ENCODE results near the gene SYTL2. TPM values are rescaled to one million over a fixed set of nuclear protein-coding genes. Genes with fewer than 3 reads are reported as not detected.

SYTL2 gene
- total RNA-seq, 1 experiment from 2014 or later = 132 TPM

GRCh38 chr11:85746670-85747069, 64.3 kb downstream of the SYTL2 start:
- ChIA-PET CTCF (no interaction called here), POLR2A (no interaction called here)
- in situ Hi-C loops (cut with HindIII; ENCODE audit: low pct_unique_long_range_greater_than_20kb, low sequenced_read_pairs) (no loop called here), intact Hi-C loops (cut with micrococcal nuclease; ENCODE audit: unreplicated experiment) (no loop called here)
- TF ChIP-seq REST (IDR thresholded peaks at IDR 0.05; ENCODE audit: insufficient read depth in 1 of 2, low read depth in 2 of 2, low read length in 1 of 2) (no peak), POLR2AphosphoS5 (IDR thresholded peaks at IDR 0.05; ENCODE audit: low read depth, low read length) (no peak), TCF7L2 (IDR thresholded peaks at IDR 0.05; ENCODE audit: low read depth, low read length) (no peak), SIN3A (IDR thresholded peaks at IDR 0.05; ENCODE audit: borderline replicate concordance, insufficient read depth, low read depth, low read length) (no peak)
- TF ChIP-seq, protein P1, sequence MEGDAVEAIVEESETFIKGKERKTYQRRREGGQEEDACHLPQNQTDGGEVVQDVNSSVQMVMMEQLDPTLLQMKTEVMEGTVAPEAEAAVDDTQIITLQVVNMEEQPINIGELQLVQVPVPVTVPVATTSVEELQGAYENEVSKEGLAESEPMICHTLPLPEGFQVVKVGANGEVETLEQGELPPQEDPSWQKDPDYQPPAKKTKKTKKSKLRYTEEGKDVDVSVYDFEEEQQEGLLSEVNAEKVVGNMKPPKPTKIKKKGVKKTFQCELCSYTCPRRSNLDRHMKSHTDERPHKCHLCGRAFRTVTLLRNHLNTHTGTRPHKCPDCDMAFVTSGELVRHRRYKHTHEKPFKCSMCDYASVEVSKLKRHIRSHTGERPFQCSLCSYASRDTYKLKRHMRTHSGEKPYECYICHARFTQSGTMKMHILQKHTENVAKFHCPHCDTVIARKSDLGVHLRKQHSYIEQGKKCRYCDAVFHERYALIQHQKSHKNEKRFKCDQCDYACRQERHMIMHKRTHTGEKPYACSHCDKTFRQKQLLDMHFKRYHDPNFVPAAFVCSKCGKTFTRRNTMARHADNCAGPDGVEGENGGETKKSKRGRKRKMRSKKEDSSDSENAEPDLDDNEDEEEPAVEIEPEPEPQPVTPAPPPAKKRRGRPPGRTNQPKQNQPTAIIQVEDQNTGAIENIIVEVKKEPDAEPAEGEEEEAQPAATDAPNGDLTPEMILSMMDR (IDR thresholded peaks at IDR 0.05) = no peak
- no peak overlapping the region for H3K27ac ChIP-seq (ENCODE audit: low read length)
- H3K4me3 ChIP-seq (ENCODE audit: low read depth in 2 of 2, low read length in 2 of 2) = no peak overlapping the region
- peaks cover under 1% of the 10 kb centered on the region; the same call in 1 of the 2 replicates for H3K4me1 ChIP-seq (ENCODE audit: control insufficient read depth, insufficient read depth, low read length)
- DNase-seq (ENCODE audit: low read depth, low spot score) = no peak
- no peaks in the 10 kb centered on the region for H3K9me3 ChIP-seq (ENCODE audit: control insufficient read depth, insufficient read depth, low read depth, low read length)
- H3K36me3 ChIP-seq (ENCODE audit: control insufficient read depth, insufficient read depth, low read length) = no peaks in the 10 kb centered on the region
- BruUV-seq (replicated peaks) = no TSS peak
- no peaks in the 10 kb centered on the region for H3K27me3 ChIP-seq (ENCODE audit: control insufficient read depth, insufficient read depth, low read length)
- no peak for ATAC-seq

GRCh38 chr11:85745626-85746025, 65.3 kb downstream of the SYTL2 start:
- Histone ChIP-seq H3K27ac (ENCODE audit: low read length) (no peak overlapping the region), H3K4me1 (ENCODE audit: control insufficient read depth, insufficient read depth, low read length) (peaks cover 11% of the 10 kb centered on the region), H3K27me3 (ENCODE audit: control insufficient read depth, insufficient read depth, low read length) (no peaks in the 10 kb centered on the region), H3K4me3 (ENCODE audit: low read depth in 2 of 2, low read length in 2 of 2) (no peak overlapping the region), H3K9me3 (ENCODE audit: control insufficient read depth, insufficient read depth, low read depth, low read length) (no peaks in the 10 kb centered on the region), H3K36me3 (ENCODE audit: control insufficient read depth, insufficient read depth, low read length) (no peaks in the 10 kb centered on the region)
- no TSS peak for BruUV-seq (replicated peaks)
- intact Hi-C loops (cut with micrococcal nuclease; ENCODE audit: unreplicated experiment) (no loop called here), in situ Hi-C loops (cut with HindIII; ENCODE audit: low pct_unique_long_range_greater_than_20kb, low sequenced_read_pairs) (no loop called here)
- no peak for DNase-seq (ENCODE audit: low read depth, low spot score)
- ChIA-PET POLR2A (no interaction called here), CTCF (no interaction called here)
- ATAC-seq = no peak
- no peak for TF ChIP-seq POLR2AphosphoS5 (IDR thresholded peaks at IDR 0.05; ENCODE audit: low read depth, low read length)
- no peak for TF ChIP-seq TCF7L2 (IDR thresholded peaks at IDR 0.05; ENCODE audit: low read depth, low read length)
- TF ChIP-seq SIN3A (IDR thresholded peaks at IDR 0.05; ENCODE audit: borderline replicate concordance, insufficient read depth, low read depth, low read length) = no peak
- no peak for TF ChIP-seq REST (IDR thresholded peaks at IDR 0.05; ENCODE audit: insufficient read depth in 1 of 2, low read depth in 2 of 2, low read length in 1 of 2)

Measured in Panc1 (cell line).